Measurements from ENCODE around the gene STK32A.

The STK32A gene

GRCh38 chr5:147375151-147375550 lies 140.3 kb downstream of the STK32A start:
- no peak for DNase-seq (ENCODE audit: low read depth, low spot score)
- no peak for TF ChIP-seq ZNF274 (IDR thresholded peaks at IDR 0.05; ENCODE audit: low read depth, low read length)
- no peak for TF ChIP-seq YY1 (IDR thresholded peaks at IDR 0.05; ENCODE audit: insufficient read depth, insufficient read length)
- no peak for TF ChIP-seq SUZ12 (IDR thresholded peaks at IDR 0.05; ENCODE audit: extremely low read depth, insufficient read depth, insufficient read length)
- no peaks in the 10 kb centered on the region for H3K9me3 ChIP-seq (ENCODE audit: insufficient read depth, low read length)
- H3K4me1 ChIP-seq (ENCODE audit: insufficient read depth, insufficient read length): no peaks in the 10 kb centered on the region
- no peaks in the 10 kb centered on the region for H3K36me3 ChIP-seq (ENCODE audit: insufficient read depth, insufficient read length, low read length)
- no peak overlapping the region for H3K9ac ChIP-seq (ENCODE audit: insufficient read length, low read depth)
- H3K4me3 ChIP-seq (ENCODE audit: insufficient read length, low read depth): no peak overlapping the region
- no peaks in the 10 kb centered on the region for H3K27me3 ChIP-seq (ENCODE audit: insufficient read depth, insufficient read length)

- no peak for TF ChIP-seq SUZ12 (IDR thresholded peaks at IDR 0.05; ENCODE audit: extremely low read depth, insufficient read depth, insufficient read length)
These were observed 142.9 kb downstream of the STK32A start for GRCh38 chr5:147377682-147378081.

GRCh38 chr5:147381555-147381954 lies 146.7 kb downstream of the STK32A start:
- H3K36me3 ChIP-seq (ENCODE audit: insufficient read depth, insufficient read length, low read length): no peaks in the 10 kb centered on the region
- no peaks in the 10 kb centered on the region for H3K9me3 ChIP-seq (ENCODE audit: insufficient read depth, low read length)
- H3K27me3 ChIP-seq (ENCODE audit: insufficient read depth, insufficient read length): no peaks in the 10 kb centered on the region
- TF ChIP-seq ZNF274 (IDR thresholded peaks at IDR 0.05; ENCODE audit: low read depth, low read length): no peak
- no peak for TF ChIP-seq YY1 (IDR thresholded peaks at IDR 0.05; ENCODE audit: insufficient read depth, insufficient read length)
- no peak for TF ChIP-seq SUZ12 (IDR thresholded peaks at IDR 0.05; ENCODE audit: extremely low read depth, insufficient read depth, insufficient read length)
- peaks cover 4% of the 10 kb centered on the region for H3K4me1 ChIP-seq (ENCODE audit: insufficient read depth, insufficient read length)
- DNase-seq (ENCODE audit: low read depth, low spot score): no peak
- no peak overlapping the region for H3K9ac ChIP-seq (ENCODE audit: insufficient read length, low read depth)
- no peak overlapping the region for H3K4me3 ChIP-seq (ENCODE audit: insufficient read length, low read depth)

More at GRCh38 chr5:147377682-147378081, 142.9 kb downstream of the STK32A start:
- no peak for DNase-seq (ENCODE audit: low read depth, low spot score)
- Histone ChIP-seq H3K9ac (ENCODE audit: insufficient read length, low read depth) (no peak overlapping the region), H3K9me3 (ENCODE audit: insufficient read depth, low read length) (no peaks in the 10 kb centered on the region), H3K27me3 (ENCODE audit: insufficient read depth, insufficient read length) (no peaks in the 10 kb centered on the region), H3K36me3 (ENCODE audit: insufficient read depth, insufficient read length, low read length) (no peaks in the 10 kb centered on the region), H3K4me3 (ENCODE audit: insufficient read length, low read depth) (no peak overlapping the region), H3K4me1 (ENCODE audit: insufficient read depth, insufficient read length) (peaks cover 1% of the 10 kb centered on the region)

GRCh38 chr5:147382776-147383175 lies 147.9 kb downstream of the STK32A start:
- H3K27me3 ChIP-seq (ENCODE audit: insufficient read depth, insufficient read length): no peaks in the 10 kb centered on the region
- DNase-seq (ENCODE audit: low read depth, low spot score): no peak
- H3K36me3 ChIP-seq (ENCODE audit: insufficient read depth, insufficient read length, low read length): no peaks in the 10 kb centered on the region
- no peak overlapping the region for H3K9ac ChIP-seq (ENCODE audit: insufficient read length, low read depth)
- TF ChIP-seq ZNF274 (IDR thresholded peaks at IDR 0.05; ENCODE audit: low read depth, low read length): no peak
- TF ChIP-seq YY1 (IDR thresholded peaks at IDR 0.05; ENCODE audit: insufficient read depth, insufficient read length): no peak
- TF ChIP-seq SUZ12 (IDR thresholded peaks at IDR 0.05; ENCODE audit: extremely low read depth, insufficient read depth, insufficient read length): no peak
- no peak overlapping the region for H3K4me3 ChIP-seq (ENCODE audit: insufficient read length, low read depth)
- H3K9me3 ChIP-seq (ENCODE audit: insufficient read depth, low read length): no peaks in the 10 kb centered on the region
- peaks cover 5% of the 10 kb centered on the region for H3K4me1 ChIP-seq (ENCODE audit: insufficient read depth, insufficient read length)

GRCh38 chr5:147384346-147385193 lies 149.7 kb downstream of the STK32A start:
- H3K9ac ChIP-seq (ENCODE audit: insufficient read length, low read depth): no peak overlapping the region
- DNase-seq (ENCODE audit: low read depth, low spot score): no peak
- H3K4me3 ChIP-seq (ENCODE audit: insufficient read length, low read depth): no peak overlapping the region

GRCh38 chr5:147387109-147387508 lies 152.3 kb downstream of the STK32A start:
- Histone ChIP-seq H3K9ac (ENCODE audit: insufficient read length, low read depth) (no peak overlapping the region), H3K36me3 (ENCODE audit: insufficient read depth, insufficient read length, low read length) (peaks cover 14% of the 10 kb centered on the region), H3K27me3 (ENCODE audit: insufficient read depth, insufficient read length) (no peaks in the 10 kb centered on the region), H3K4me1 (ENCODE audit: insufficient read depth, insufficient read length) (peaks cover 10% of the 10 kb centered on the region), H3K4me3 (ENCODE audit: insufficient read length, low read depth) (no peak overlapping the region), H3K9me3 (ENCODE audit: insufficient read depth, low read length) (no peaks in the 10 kb centered on the region)
- DNase-seq (ENCODE audit: low read depth, low spot score): no peak
- TF ChIP-seq YY1 (IDR thresholded peaks at IDR 0.05; ENCODE audit: insufficient read depth, insufficient read length) (no peak), ZNF274 (IDR thresholded peaks at IDR 0.05; ENCODE audit: low read depth, low read length) (no peak), SUZ12 (IDR thresholded peaks at IDR 0.05; ENCODE audit: extremely low read depth, insufficient read depth, insufficient read length) (no peak)

More at GRCh38 chr5:147384346-147385193, 149.7 kb downstream of the STK32A start:
- Histone ChIP-seq H3K9me3 (ENCODE audit: insufficient read depth, low read length) (no peaks in the 10 kb centered on the region), H3K4me1 (ENCODE audit: insufficient read depth, insufficient read length) (peaks cover 8% of the 10 kb centered on the region), H3K36me3 (ENCODE audit: insufficient read depth, insufficient read length, low read length) (no peaks in the 10 kb centered on the region), H3K27me3 (ENCODE audit: insufficient read depth, insufficient read length) (no peaks in the 10 kb centered on the region)
- TF ChIP-seq SUZ12 (IDR thresholded peaks at IDR 0.05; ENCODE audit: extremely low read depth, insufficient read depth, insufficient read length) (no peak), YY1 (IDR thresholded peaks at IDR 0.05; ENCODE audit: insufficient read depth, insufficient read length) (no peak), ZNF274 (IDR thresholded peaks at IDR 0.05; ENCODE audit: low read depth, low read length) (no peak)

- Histone ChIP-seq H3K36me3 (ENCODE audit: insufficient read depth, insufficient read length, low read length) (peaks cover 27% of the 10 kb centered on the region), H3K9me3 (ENCODE audit: insufficient read depth, low read length) (no peaks in the 10 kb centered on the region), H3K4me1 (ENCODE audit: insufficient read depth, insufficient read length) (peaks cover 6% of the 10 kb centered on the region), H3K4me3 (ENCODE audit: insufficient read length, low read depth) (no peak overlapping the region), H3K9ac (ENCODE audit: insufficient read length, low read depth) (no peak overlapping the region), H3K27me3 (ENCODE audit: insufficient read depth, insufficient read length) (no peaks in the 10 kb centered on the region)
- DNase-seq (ENCODE audit: low read depth, low spot score): no peak
- TF ChIP-seq YY1 (IDR thresholded peaks at IDR 0.05; ENCODE audit: insufficient read depth, insufficient read length): no peak
- TF ChIP-seq SUZ12 (IDR thresholded peaks at IDR 0.05; ENCODE audit: extremely low read depth, insufficient read depth, insufficient read length): no peak
- TF ChIP-seq ZNF274 (IDR thresholded peaks at IDR 0.05; ENCODE audit: low read depth, low read length): no peak
These were observed 153.6 kb downstream of the STK32A start for GRCh38 chr5:147388184-147389108.
